GM10248 (cell line): ENCODE results near the gene SLC34A1.

Source experiments
- CTCF ChIA-PET: fragments of 300-600 bp; sonication (Branson Sonifier 250); formaldehyde crosslinking; extraction: SDS; loops from one replicate; lab custom pipeline; 2021; ENCODE audit warnings: antibody characterized with exemption; lab: Yijun Ruan, JAX
- POLR2A ChIA-PET: fragments of 350-650 bp; sonication (Branson Sonifier 250); formaldehyde crosslinking; extraction: SDS; loops from one replicate; lab custom pipeline; 2020; ENCODE audit warnings: antibody characterized with exemption; lab: Yijun Ruan, JAX
- DNase-seq: peaks from one replicate; pipeline ENCODE4 v3.0.0; 2012; ENCODE audit errors: extremely low spot score
- TF ChIP-seq, protein P1 (sequence below): IDR thresholded peaks from 2 replicates; pipeline ENCODE4 v1.5.1; 2012; ENCODE audit warnings: mild to moderate bottlenecking, low read depth; ENCODE audit errors: extremely low read depth, missing control alignments, control extremely low read depth

Gene SLC34A1

DNA sequence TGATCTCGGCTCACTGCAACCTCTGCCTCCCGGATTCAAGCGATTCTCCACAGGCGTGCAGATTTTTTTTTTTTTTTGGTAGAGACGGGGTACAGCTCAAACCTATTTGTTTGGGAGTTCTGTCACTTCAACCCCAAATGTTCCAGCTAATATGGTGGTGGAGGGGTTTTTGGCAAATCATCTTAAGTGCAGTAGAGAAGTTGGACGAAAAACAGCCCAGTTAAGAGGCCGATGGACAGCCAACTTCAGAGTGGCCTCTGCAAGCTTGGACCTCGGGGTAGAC lies 61.6 kb downstream of the SLC34A1 start:
- CTCF ChIA-PET = interaction anchor here (0.7 to 21.0 kb wide), 11 partner anchors 9 to 332 kb away, joined by 3 to 549 read pairs (median 16); partner anchors contain the start of genes F12 and PFN3
- DNase-seq = no peak
- POLR2A ChIA-PET = interaction anchor here (0.6 to 1.8 kb wide), 7 partner anchors 14 to 88 kb away, joined by 3 to 6 read pairs (median 4); no protein-coding TSS in a partner anchor
- TF ChIP-seq, protein P1, sequence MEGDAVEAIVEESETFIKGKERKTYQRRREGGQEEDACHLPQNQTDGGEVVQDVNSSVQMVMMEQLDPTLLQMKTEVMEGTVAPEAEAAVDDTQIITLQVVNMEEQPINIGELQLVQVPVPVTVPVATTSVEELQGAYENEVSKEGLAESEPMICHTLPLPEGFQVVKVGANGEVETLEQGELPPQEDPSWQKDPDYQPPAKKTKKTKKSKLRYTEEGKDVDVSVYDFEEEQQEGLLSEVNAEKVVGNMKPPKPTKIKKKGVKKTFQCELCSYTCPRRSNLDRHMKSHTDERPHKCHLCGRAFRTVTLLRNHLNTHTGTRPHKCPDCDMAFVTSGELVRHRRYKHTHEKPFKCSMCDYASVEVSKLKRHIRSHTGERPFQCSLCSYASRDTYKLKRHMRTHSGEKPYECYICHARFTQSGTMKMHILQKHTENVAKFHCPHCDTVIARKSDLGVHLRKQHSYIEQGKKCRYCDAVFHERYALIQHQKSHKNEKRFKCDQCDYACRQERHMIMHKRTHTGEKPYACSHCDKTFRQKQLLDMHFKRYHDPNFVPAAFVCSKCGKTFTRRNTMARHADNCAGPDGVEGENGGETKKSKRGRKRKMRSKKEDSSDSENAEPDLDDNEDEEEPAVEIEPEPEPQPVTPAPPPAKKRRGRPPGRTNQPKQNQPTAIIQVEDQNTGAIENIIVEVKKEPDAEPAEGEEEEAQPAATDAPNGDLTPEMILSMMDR = no peak

DNA sequence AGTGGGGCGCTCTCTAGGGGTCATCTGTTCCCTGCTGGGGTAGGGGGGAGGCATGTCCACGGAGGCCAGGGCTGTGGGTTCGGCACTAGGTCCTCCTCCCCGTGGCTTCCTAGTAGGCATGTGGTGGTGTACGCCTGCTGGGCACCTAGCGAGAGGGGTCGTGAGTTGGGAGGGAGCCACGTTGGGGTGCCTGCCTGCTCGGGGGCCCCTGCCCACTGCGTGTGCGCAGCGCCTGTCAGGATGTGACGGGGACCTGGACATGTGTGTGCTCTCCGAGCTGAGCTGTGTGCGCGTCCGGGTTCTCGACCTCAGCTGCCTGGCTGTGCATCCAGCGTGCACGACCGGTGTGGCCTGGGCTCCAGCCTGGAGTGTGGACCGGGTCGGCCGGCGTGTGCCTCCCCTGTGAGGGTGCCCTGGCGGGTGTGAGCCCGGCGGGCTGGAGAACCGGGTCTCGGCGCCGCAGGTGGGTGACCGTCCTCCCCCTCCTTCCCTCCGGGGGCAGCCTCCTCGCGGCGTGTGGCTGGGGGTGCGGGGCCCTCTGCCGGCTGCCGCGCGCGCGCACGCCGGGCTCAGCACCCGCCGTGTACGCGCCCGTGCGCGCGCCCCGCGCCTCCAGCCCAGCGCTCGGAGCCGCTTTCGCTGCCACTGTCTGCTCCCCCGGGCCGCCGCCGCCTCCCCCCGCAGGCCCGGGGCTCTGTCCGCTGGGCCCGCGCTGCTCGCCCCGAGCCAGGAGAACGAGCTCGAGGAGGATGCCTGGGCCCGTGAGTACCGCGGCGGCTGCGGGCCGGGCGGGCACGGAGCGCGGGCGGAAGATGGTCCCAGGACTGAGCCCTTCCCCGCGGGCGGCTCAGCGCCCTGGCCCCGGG lies 62.2 kb downstream of the SLC34A1 start, which contains the start of gene PRR7:
Gene PRR7 (plus strand): TSS at position 615 of the 866 bp plus-strand sequence. CDS start 8,254 bp downstream, outside the sequence.
- peak; percentile 86 for DNase-seq
- TF ChIP-seq, protein P1 = peak; percentile 21
- ChIA-PET POLR2A (interaction anchor here (0.6 to 1.8 kb wide), 8 partner anchors 15 to 87 kb away, joined by 3 to 6 read pairs (median 4); no protein-coding TSS in a partner anchor), CTCF (interaction anchor here (0.7 to 21.0 kb wide), 12 partner anchors 8 to 332 kb away, joined by 3 to 549 read pairs (median 12); partner anchors contain the start of genes F12 and PFN3)

DNA sequence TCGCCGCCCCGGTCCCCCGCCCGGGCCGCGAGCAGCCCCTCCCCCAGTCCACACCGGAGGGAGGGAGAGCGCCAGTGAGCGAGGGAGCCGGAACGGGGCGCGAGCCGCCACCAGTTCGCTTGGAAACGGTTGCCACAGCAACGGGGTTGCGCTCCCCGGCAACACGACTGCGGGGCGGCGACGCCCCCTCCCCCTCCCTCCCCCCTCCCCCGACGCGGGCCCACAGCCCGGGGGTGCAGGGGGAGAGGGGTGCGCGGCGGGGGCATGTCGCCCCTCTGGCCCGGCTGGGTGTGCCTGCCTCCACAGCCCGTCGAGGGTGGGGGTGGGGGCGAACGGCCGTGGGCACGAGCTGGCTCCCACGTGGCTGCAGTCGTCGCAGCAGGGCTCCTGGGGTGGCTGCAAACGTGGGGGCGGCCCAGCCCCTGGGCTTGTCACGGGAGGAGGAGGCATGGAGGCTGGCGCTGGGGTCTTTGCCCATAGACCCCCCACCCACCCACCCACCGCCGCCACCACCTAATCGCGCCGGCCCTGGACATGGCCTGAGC lies 62.9 kb downstream of the SLC34A1 start:
- TF ChIP-seq, protein P1 = no peak
- DNase-seq = peak; percentile 79
- POLR2A ChIA-PET = interaction anchor here (0.5 to 1.5 kb wide), 4 partner anchors 7 to 43 kb away, joined by 3 to 6 read pairs (median 4); no protein-coding TSS in a partner anchor
- CTCF ChIA-PET = interaction anchor here (1.1 to 21.0 kb wide), 11 partner anchors 7 to 333 kb away, joined by 3 to 549 read pairs (median 5); partner anchors contain the start of genes F12 and PFN3

DNA sequence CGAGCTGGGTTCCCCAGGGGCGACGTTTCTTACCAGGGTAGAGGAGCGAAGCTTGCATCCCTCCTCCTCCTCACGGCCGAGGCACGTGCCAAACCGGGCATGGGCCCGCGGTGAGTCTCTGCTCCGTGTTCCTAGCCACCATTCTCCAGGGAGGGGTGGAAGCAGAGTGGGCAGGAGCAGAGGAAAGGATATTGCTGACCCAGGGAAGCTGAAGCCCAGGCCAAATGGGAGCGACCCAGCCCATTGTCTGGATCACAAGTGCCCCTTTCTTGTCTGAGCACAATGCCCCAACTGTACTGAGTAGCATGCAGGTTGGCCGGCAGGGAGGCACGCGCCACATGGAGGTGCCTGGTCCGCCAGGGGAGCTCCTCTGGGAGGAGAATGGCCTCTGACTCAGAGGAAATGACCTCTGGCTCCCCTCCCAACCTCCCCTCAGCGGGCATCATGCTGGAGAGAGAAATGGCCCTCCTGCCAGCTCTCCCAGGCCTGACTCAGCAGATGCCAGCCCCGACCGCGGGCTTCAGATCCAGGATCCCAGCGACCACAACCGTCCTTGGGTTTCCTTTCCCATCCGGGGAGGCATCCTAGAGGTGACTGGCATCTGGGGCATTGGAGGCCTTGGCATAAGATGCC lies 63.5 kb downstream of the SLC34A1 start:
- no peak for DNase-seq
- TF ChIP-seq, protein P1 = no peak
- ChIA-PET CTCF (interaction anchor here (1.1 to 21.0 kb wide), 11 partner anchors 7 to 334 kb away, joined by 3 to 549 read pairs (median 5); partner anchors contain the start of genes F12 and PFN3), POLR2A (interaction anchor here (0.5 to 1.5 kb wide), 3 partner anchors 8 to 22 kb away, joined by 4 to 6 read pairs (median 5); no protein-coding TSS in a partner anchor)
